ENCODE measurements around the gene VPS37C.

Gene VPS37C

GRCh38 chr11:61154528-61154927, 6.7 kb downstream of the VPS37C start:
- no peak for DNase-seq (ENCODE audit: low spot score)

- no peak for DNase-seq (ENCODE audit: low spot score)
These were observed 7.6 kb downstream of the VPS37C start for GRCh38 chr11:61153593-61154095.

- DNase-seq (ENCODE audit: low spot score) = no peak
These were observed 8.2 kb downstream of the VPS37C start for GRCh38 chr11:61152816-61153592.

GRCh38 chr11:61151545-61152252, 9.5 kb downstream of the VPS37C start:
- no peak for DNase-seq (ENCODE audit: low spot score)

GRCh38 chr11:61150706-61151544, 10.3 kb downstream of the VPS37C start:
- DNase-seq (ENCODE audit: low spot score) = no peak

- DNase-seq (ENCODE audit: low spot score) = no peak
These were observed 11.3 kb downstream of the VPS37C start for GRCh38 chr11:61149624-61150615.

- DNase-seq (ENCODE audit: low spot score) = no peak
These were observed 13.2 kb downstream of the VPS37C start for GRCh38 chr11:61147791-61148620.

GRCh38 chr11:61147271-61147670, 14.0 kb downstream of the VPS37C start:
- DNase-seq (ENCODE audit: low spot score) = no peak

- no peak for DNase-seq (ENCODE audit: low spot score)
These were observed 14.8 kb downstream of the VPS37C start for GRCh38 chr11:61146416-61146815.

- no peak for DNase-seq (ENCODE audit: low spot score)
These were observed 15.8 kb downstream of the VPS37C start for GRCh38 chr11:61145228-61146005.

GRCh38 chr11:61144511-61145179, 16.6 kb downstream of the VPS37C start:
- DNase-seq (ENCODE audit: low spot score) = no peak

- no peak for DNase-seq (ENCODE audit: low spot score)
These were observed 18.8 kb downstream of the VPS37C start for GRCh38 chr11:61142424-61142823.

- DNase-seq (ENCODE audit: low spot score) = no peak
These were observed 19.6 kb downstream of the VPS37C start for GRCh38 chr11:61141601-61142028.

GRCh38 chr11:61140416-61140815, 20.8 kb downstream of the VPS37C start:
- no peak for DNase-seq (ENCODE audit: low spot score)

- no peak for DNase-seq (ENCODE audit: low spot score)
These were observed 21.8 kb downstream of the VPS37C start for GRCh38 chr11:61139387-61139786.

GRCh38 chr11:61138935-61139334, 22.3 kb downstream of the VPS37C start:
- DNase-seq (ENCODE audit: low spot score) = no peak

GRCh38 chr11:61134801-61135257, 26.4 kb downstream of the VPS37C start:
- DNase-seq (ENCODE audit: low spot score) = no peak

- no peak for DNase-seq (ENCODE audit: low spot score)
These were observed 27.1 kb downstream of the VPS37C start for GRCh38 chr11:61133956-61134662.
